HepG2 (cell line): ENCODE results near the gene SLC35D3. TPM values are rescaled to one million over a fixed set of nuclear protein-coding genes. Genes with fewer than 3 reads are reported as not detected.

Source experiments
- ATAC-seq: fragments of 200-7000 bp; cut with Tn5 transposase; 3 replicates; pipeline ENCODE4 v1.9.1; 2020; ENCODE audit warnings: mild to moderate bottlenecking, moderate library complexity
- BruUV-seq: library from RNA; stranded (reverse); fragments of 400-500 nt; replicated peaks from 2 replicates; lab custom pipeline; 2021; lab: Mats Ljungman, UMichigan
- CTCF ChIA-PET: fragments of 300-600 bp; formaldehyde crosslinking; extraction: SDS; loops from one replicate; lab custom pipeline; 2021; ENCODE audit warnings: low total read pairs, inconsistent platforms, low intra/inter-chr PET ratio; lab: Yijun Ruan, JAX
- POLR2A ChIA-PET: fragments of 350-600 bp; sonication (Branson Sonifier 250); formaldehyde crosslinking; loops from one replicate; lab custom pipeline; 2020; ENCODE audit warnings: antibody characterized with exemption, inconsistent platforms; lab: Yijun Ruan, JAX
- DNase-seq: peaks from one replicate; pipeline ENCODE4 v3.0.0-alpha.2; 2015; ENCODE audit warnings: low spot score
- FAIRE-seq: peaks from 3 replicates; lab custom pipeline; 2011; peaks lifted over from hg19 to GRCh38; lab: Jason Lieb, UNC
- H2AFZ ChIP-seq: one replicate; pipeline ENCODE4 v1.6.1; 2011; ENCODE audit warnings: low read length, inconsistent platforms
- H3K27ac ChIP-seq: fragments of 300-600 bp; 3 replicates; pipeline ENCODE4 v1.8.0; 2011; ENCODE audit warnings: mixed run types, mild to moderate bottlenecking, mixed read lengths, low read length, inconsistent platforms; ENCODE audit not compliant: insufficient read depth; ENCODE audit errors: extremely low read length
- H3K27me3 ChIP-seq, 2 experiments: fragments of 200-600 bp in 1 of 2; 2 replicates in 1 of 2; 3 replicates in 1 of 2; pipeline versions ENCODE4 v1.6.0 to v1.8.0; 2011; ENCODE audit warnings: low read length in 2 of 2, mild to moderate bottlenecking in 2 of 2, moderate library complexity in 2 of 2, inconsistent platforms in 1 of 2; ENCODE audit not compliant: insufficient read depth in 2 of 2, control insufficient read depth in 1 of 2
- H3K36me3 ChIP-seq, 2 experiments: fragments of 200-600 bp in 1 of 2; replicated peaks in 1 of 2; 2 replicates in 1 of 2; 3 replicates in 1 of 2; pipeline versions ENCODE4 v1.5.1 to v1.8.0; 2011; ENCODE audit warnings: low read length in 2 of 2, inconsistent platforms in 1 of 2; ENCODE audit not compliant: insufficient read depth in 2 of 2, control insufficient read depth in 1 of 2
- H3K4me1 ChIP-seq: 2 replicates; pipeline ENCODE4 v1.5.1; 2012; ENCODE audit warnings: low read length, inconsistent platforms; ENCODE audit not compliant: insufficient read depth
- H3K4me2 ChIP-seq: 2 replicates; pipeline ENCODE4 v1.6.0; 2011; ENCODE audit warnings: low read depth, low read length, inconsistent platforms
- H3K4me3 ChIP-seq, 3 experiments: fragments of 200-600 bp in 1 of 3; sonication (generic), shearing (Covaris generic) in 1 of 3; replicated peaks in 1 of 3; 2 replicates each; pipeline ENCODE4 v1.5.1; 2011 to 2016; ENCODE audit warnings: low read length in 3 of 3, inconsistent platforms in 2 of 3, low read depth in 2 of 3, mild to moderate bottlenecking in 2 of 3, control low read depth in 1 of 3, mixed read lengths in 1 of 3; ENCODE audit not compliant: insufficient read depth in 1 of 3
- H3K79me2 ChIP-seq: one replicate; pipeline ENCODE4 v1.6.1; 2011; ENCODE audit warnings: low read length, inconsistent platforms; ENCODE audit not compliant: insufficient read depth
- H3K9ac ChIP-seq: 2 replicates; pipeline ENCODE4 v1.6.0; 2011; ENCODE audit warnings: mild to moderate bottlenecking, low read depth, low read length, inconsistent platforms; ENCODE audit not compliant: insufficient read depth
- H3K9me3 ChIP-seq: 2 replicates; pipeline ENCODE4 v1.5.1; 2012; ENCODE audit warnings: mild to moderate bottlenecking, low read length
- H4K20me1 ChIP-seq: 2 replicates; pipeline ENCODE4 v1.6.0; 2011; ENCODE audit warnings: inconsistent platforms, mild to moderate bottlenecking, low read length, moderate library complexity; ENCODE audit not compliant: insufficient read depth
- HNRNPH1 ChIP-seq: fragments of 200-400 bp; formaldehyde crosslinking; optimal IDR thresholded peaks from 2 replicates; pipeline ENCODE3; 2017; ENCODE audit warnings: mild to moderate bottlenecking, low read depth, low read length
- JUN ChIP-seq: sonication (generic); formaldehyde crosslinking; IDR thresholded peaks from 2 replicates; pipeline ENCODE4 v1.4.0; 2020; ENCODE audit warnings: mild to moderate bottlenecking, missing genetic modification reagents
- ZFP41 ChIP-seq: sonication (generic); formaldehyde crosslinking; IDR thresholded peaks from 2 replicates; pipeline ENCODE4 v1.4.0; 2020; ENCODE audit warnings: mild to moderate bottlenecking, missing genetic modification reagents, borderline replicate concordance
- ZNF317 ChIP-seq: sonication (generic); formaldehyde crosslinking; IDR thresholded peaks from 2 replicates; pipeline ENCODE4 v1.5.0; 2020; ENCODE audit warnings: mild to moderate bottlenecking, missing genetic modification reagents
- ZNF569 ChIP-seq: sonication (generic); formaldehyde crosslinking; IDR thresholded peaks from 2 replicates; pipeline ENCODE4 v1.5.0; 2020; ENCODE audit warnings: mild to moderate bottlenecking, missing genetic modification reagents, moderate library complexity, borderline replicate concordance
- WGBS: methylation state at CpG from one replicate; pipeline ENCODE4 v1.1.6; 2017; ENCODE audit warnings: low lambda C conversion rate; 5-methylcytosine and 5-hydroxymethylcytosine counted together
- in situ Hi-C: cut with HindIII; loops from 2 replicates; pipeline ENCODE4 v1.10.0; 2017; ENCODE audit warnings: low pct_unique_long_range_greater_than_20kb; ENCODE audit not compliant: extremely low pct_ligation_motif_present
- intact Hi-C: fragments of 100-400 bp; cut with micrococcal nuclease; formaldehyde crosslinking; loops from one replicate; pipeline ENCODE4 v1.10.0; 2022; ENCODE audit not compliant: unreplicated experiment
- polyA plus RNA-seq, 8 experiments: library from polyadenylated mRNA; depleted of rRNA in 3 of 8; stranded (reverse) in 7 of 8; unstranded in 1 of 8; fragments of >200 nt; fragmentation: Illumina TruSeq in 4 of 8; extraction: Trizol in 4 of 8; gene quantifications; 2 replicates each; pipeline versions ENCODE4 v1.2.1 to v1.2.3, GENCODE V29; 2011 to 2016; ENCODE audit warnings: low read depth in 4 of 8, missing spikeins in 1 of 8, mixed read lengths in 1 of 8; ENCODE audit not compliant: insufficient read depth in 1 of 8
- total RNA-seq, 5 experiments: library from RNA; depleted of rRNA; stranded (reverse); fragments of >200 nt; fragmentation: Illumina TruSeq; extraction: Trizol; gene quantifications; 2 replicates each; pipeline ENCODE4 v1.2.3, GENCODE V29; 2016; ENCODE audit warnings: low read depth in 1 of 5
- TF ChIP-seq, protein P1 (sequence below): sonication (generic); formaldehyde crosslinking; IDR thresholded peaks from 2 replicates; pipeline ENCODE4 v1.4.0; 2020; ENCODE audit warnings: missing genetic modification reagents
- TF ChIP-seq, protein P2 (sequence below): sonication (generic); formaldehyde crosslinking; IDR thresholded peaks from 2 replicates; pipeline ENCODE4 v1.4.0; 2020; ENCODE audit warnings: missing genetic modification reagents

SLC35D3 gene
- total and polyA plus RNA-seq, 2 of the 13 experiments (the other 11 are each of a cell fraction or from before 2014, with no cell fraction given): not detected

DNA sequence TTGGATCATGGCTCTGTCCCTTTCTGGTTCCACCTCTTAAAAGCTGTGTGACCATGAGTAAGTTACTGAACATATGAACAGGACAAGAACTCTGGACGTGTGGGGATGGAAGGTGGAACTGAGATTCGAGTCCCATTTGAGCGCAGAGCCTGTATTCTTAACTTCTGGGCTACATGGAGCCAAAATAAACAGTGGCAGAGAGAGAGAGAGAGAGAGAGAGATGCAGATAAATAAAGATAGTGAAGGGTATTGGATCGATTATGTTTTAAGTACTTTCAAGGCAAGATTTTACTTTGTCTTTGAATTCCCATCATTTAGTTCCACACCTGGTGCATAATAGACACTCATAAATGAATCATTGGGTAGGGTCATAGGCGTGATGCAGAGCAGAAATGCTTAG, 39.7 kb downstream of the SLC35D3 start:
- H3K9ac ChIP-seq: no peak overlapping the region
- no peaks in the 10 kb centered on the region for H3K79me2 ChIP-seq
- TF ChIP-seq, protein P1, sequence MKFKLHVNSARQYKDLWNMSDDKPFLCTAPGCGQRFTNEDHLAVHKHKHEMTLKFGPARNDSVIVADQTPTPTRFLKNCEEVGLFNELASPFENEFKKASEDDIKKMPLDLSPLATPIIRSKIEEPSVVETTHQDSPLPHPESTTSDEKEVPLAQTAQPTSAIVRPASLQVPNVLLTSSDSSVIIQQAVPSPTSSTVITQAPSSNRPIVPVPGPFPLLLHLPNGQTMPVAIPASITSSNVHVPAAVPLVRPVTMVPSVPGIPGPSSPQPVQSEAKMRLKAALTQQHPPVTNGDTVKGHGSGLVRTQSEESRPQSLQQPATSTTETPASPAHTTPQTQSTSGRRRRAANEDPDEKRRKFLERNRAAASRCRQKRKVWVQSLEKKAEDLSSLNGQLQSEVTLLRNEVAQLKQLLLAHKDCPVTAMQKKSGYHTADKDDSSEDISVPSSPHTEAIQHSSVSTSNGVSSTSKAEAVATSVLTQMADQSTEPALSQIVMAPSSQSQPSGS (CRISPR knock-in tag): no peak
- TF ChIP-seq ZNF569 (no peak), ZFP41 (CRISPR knock-in tag) (no peak)
- POLR2A ChIA-PET: no interaction called here
- H3K36me3 ChIP-seq: no peaks in the 10 kb centered on the region
- H3K9me3 ChIP-seq: no peaks in the 10 kb centered on the region
- no peak overlapping the region for H3K4me2 ChIP-seq
- DNase-seq (no peak), ATAC-seq (no peak), FAIRE-seq (no peak)
- no peak overlapping the region for H3K27ac ChIP-seq
- H4K20me1 ChIP-seq: no peaks in the 10 kb centered on the region
- CTCF ChIA-PET: no interaction called here
- intact Hi-C loops: no loop called here
- H3K4me3 ChIP-seq: no peak overlapping the region
- in situ Hi-C loops: loop anchor here (25.0 kb wide), 1 partner anchor 675 kb away; no protein-coding TSS in a partner anchor
- peaks cover 7% of the 10 kb centered on the region; the same call in 1 of the 2 replicates for H3K4me1 ChIP-seq
- no peak overlapping the region for H2AFZ ChIP-seq
- H3K27me3 ChIP-seq: peaks cover 4 to 21% of the 10 kb centered on the region in 2 experiments; a peak in 3 of 5 replicates
- 14% methylated on average over 5 of the region's 5 CpGs for WGBS
- BruUV-seq: no TSS peak

DNA sequence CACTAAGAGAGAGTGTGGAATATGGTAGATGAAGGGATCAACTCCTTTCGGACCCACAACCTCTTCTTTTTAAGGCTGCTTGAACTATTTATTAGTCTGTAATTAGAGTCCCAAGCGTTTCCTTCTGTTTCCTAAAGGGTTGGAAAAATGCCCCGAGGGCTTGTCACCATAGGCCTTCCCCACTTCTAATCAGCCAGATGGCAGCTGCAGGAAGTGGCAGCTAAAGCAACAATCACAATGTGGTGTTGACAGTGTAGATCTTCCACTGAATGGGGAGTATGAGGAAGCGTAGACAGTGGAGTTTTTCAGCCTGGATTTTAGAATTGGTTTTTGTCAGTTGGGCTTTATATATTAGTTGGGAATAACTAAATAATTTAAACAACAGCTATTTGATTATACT, 40.6 kb downstream of the SLC35D3 start:
- Histone ChIP-seq H3K36me3 (no peaks in the 10 kb centered on the region), H3K9ac (no peak overlapping the region), H3K4me1 (peaks cover 7% of the 10 kb centered on the region; the same call in 1 of the 2 replicates), H3K27ac (no peak overlapping the region), H4K20me1 (no peaks in the 10 kb centered on the region), H3K4me3 (no peak overlapping the region), H3K4me2 (no peak overlapping the region), H3K27me3 (peaks cover 4 to 19% of the 10 kb centered on the region in 2 experiments; a peak in 3 of 5 replicates), H3K9me3 (no peaks in the 10 kb centered on the region), H2AFZ (no peak overlapping the region), H3K79me2 (no peaks in the 10 kb centered on the region)
- no peak for DNase-seq
- ATAC-seq: no peak
- no peak for FAIRE-seq
- in situ Hi-C loops (loop anchor here (25.0 kb wide), 1 partner anchor 675 kb away; no protein-coding TSS in a partner anchor), intact Hi-C loops (no loop called here)
- BruUV-seq: no TSS peak
- POLR2A ChIA-PET: no interaction called here
- WGBS: 8% methylated on average over 4 of the region's 4 CpGs
- CTCF ChIA-PET: no interaction called here
- TF ChIP-seq, protein P2, sequence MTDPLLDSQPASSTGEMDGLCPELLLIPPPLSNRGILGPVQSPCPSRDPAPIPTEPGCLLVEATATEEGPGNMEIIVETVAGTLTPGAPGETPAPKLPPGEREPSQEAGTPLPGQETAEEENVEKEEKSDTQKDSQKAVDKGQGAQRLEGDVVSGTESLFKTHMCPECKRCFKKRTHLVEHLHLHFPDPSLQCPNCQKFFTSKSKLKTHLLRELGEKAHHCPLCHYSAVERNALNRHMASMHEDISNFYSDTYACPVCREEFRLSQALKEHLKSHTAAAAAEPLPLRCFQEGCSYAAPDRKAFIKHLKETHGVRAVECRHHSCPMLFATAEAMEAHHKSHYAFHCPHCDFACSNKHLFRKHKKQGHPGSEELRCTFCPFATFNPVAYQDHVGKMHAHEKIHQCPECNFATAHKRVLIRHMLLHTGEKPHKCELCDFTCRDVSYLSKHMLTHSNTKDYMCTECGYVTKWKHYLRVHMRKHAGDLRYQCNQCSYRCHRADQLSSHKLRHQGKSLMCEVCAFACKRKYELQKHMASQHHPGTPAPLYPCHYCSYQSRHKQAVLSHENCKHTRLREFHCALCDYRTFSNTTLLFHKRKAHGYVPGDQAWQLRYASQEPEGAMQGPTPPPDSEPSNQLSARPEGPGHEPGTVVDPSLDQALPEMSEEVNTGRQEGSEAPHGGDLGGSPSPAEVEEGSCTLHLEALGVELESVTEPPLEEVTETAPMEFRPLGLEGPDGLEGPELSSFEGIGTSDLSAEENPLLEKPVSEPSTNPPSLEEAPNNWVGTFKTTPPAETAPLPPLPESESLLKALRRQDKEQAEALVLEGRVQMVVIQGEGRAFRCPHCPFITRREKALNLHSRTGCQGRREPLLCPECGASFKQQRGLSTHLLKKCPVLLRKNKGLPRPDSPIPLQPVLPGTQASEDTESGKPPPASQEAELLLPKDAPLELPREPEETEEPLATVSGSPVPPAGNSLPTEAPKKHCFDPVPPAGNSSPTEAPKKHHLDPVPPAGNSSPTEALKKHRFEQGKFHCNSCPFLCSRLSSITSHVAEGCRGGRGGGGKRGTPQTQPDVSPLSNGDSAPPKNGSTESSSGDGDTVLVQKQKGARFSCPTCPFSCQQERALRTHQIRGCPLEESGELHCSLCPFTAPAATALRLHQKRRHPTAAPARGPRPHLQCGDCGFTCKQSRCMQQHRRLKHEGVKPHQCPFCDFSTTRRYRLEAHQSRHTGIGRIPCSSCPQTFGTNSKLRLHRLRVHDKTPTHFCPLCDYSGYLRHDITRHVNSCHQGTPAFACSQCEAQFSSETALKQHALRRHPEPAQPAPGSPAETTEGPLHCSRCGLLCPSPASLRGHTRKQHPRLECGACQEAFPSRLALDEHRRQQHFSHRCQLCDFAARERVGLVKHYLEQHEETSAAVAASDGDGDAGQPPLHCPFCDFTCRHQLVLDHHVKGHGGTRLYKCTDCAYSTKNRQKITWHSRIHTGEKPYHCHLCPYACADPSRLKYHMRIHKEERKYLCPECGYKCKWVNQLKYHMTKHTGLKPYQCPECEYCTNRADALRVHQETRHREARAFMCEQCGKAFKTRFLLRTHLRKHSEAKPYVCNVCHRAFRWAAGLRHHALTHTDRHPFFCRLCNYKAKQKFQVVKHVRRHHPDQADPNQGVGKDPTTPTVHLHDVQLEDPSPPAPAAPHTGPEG (CRISPR knock-in tag): no peak
- no peak for TF ChIP-seq JUN (CRISPR knock-in tag)
- no peak for TF ChIP-seq ZNF317 (CRISPR knock-in tag)
- TF ChIP-seq HNRNPH1: no peak
